HepG2 (cell line): ENCODE measurements around the gene GNPAT. TPM values are rescaled to one million over a fixed set of nuclear protein-coding genes. Genes with fewer than 3 reads are reported as not detected.

ENCODE experiments used
- ESRRA ChIP-seq: sonication (generic); formaldehyde crosslinking; IDR thresholded peaks from 2 replicates; pipeline ENCODE4 v1.5.1; 2020; ENCODE audit warnings: mild to moderate bottlenecking, low read depth, missing genetic modification reagents
- IKZF4 ChIP-seq: sonication (generic); formaldehyde crosslinking; IDR thresholded peaks from 2 replicates; pipeline ENCODE4 v1.5.1; 2020; ENCODE audit warnings: borderline replicate concordance, mild to moderate bottlenecking, low read depth, missing genetic modification reagents; ENCODE audit errors: not compliant biosample characterization
- JDP2 ChIP-seq: sonication (generic); formaldehyde crosslinking; IDR thresholded peaks from 2 replicates; pipeline ENCODE4 v1.8.1; 2022; ENCODE audit warnings: missing genetic modification reagents, borderline replicate concordance
- KDM5B ChIP-seq: sonication (generic); formaldehyde crosslinking; IDR thresholded peaks from 2 replicates; pipeline ENCODE4 v1.4.0; 2020; ENCODE audit warnings: missing genetic modification reagents, mild to moderate bottlenecking, borderline replicate concordance
- KLF15 ChIP-seq: sonication (generic); formaldehyde crosslinking; IDR thresholded peaks from 2 replicates; pipeline ENCODE4 v1.8.1; 2023; ENCODE audit warnings: borderline replicate concordance, mild to moderate bottlenecking, inconsistent platforms, missing genetic modification reagents, mixed read lengths
- KLF6 ChIP-seq: IDR thresholded peaks from 2 replicates; pipeline ENCODE4 v1.8.0; 2016; ENCODE audit warnings: missing biosample characterization, missing genetic modification reagents
- LCORL ChIP-seq, 2 experiments: fragments of 450-650 bp in 1 of 2; sonication (generic) in 1 of 2; formaldehyde crosslinking in 1 of 2; IDR thresholded peaks; 2 replicates each; pipeline versions ENCODE4 v1.5.0 to v1.6.1; 2017 to 2020; ENCODE audit warnings: antibody characterized with exemption in 1 of 2, missing genetic modification reagents in 1 of 2
- NCOA1 ChIP-seq: sonication (generic); formaldehyde crosslinking; IDR thresholded peaks from 2 replicates; pipeline ENCODE4 v1.9.0; 2021; ENCODE audit warnings: missing genetic modification reagents
- RAD21 ChIP-seq: fragments of 450-650 bp; formaldehyde crosslinking; IDR thresholded peaks from 2 replicates; pipeline ENCODE4 v1.5.0; 2020; ENCODE audit warnings: mild to moderate bottlenecking
- RNF219 ChIP-seq: sonication (generic); formaldehyde crosslinking; IDR thresholded peaks from 2 replicates; pipeline ENCODE4 v1.5.0; 2020; ENCODE audit warnings: mild to moderate bottlenecking, missing genetic modification reagents
- RORA ChIP-seq: sonication (generic); formaldehyde crosslinking; IDR thresholded peaks from 2 replicates; pipeline ENCODE4 v1.5.0; 2020; ENCODE audit warnings: mild to moderate bottlenecking, missing genetic modification reagents, moderate library complexity
- SIN3A ChIP-seq: IDR thresholded peaks from 2 replicates; pipeline ENCODE4 v1.6.1; 2011; ENCODE audit warnings: low read depth, mild to moderate bottlenecking, control low read depth, low read length, borderline replicate concordance
- SNRNP70 ChIP-seq: fragments of 200-400 bp; formaldehyde crosslinking; IDR thresholded peaks from 2 replicates; pipeline ENCODE4 v1.6.1; 2017; ENCODE audit warnings: mild to moderate bottlenecking, low read depth, low read length, moderate library complexity
- SRY ChIP-seq: sonication (generic); formaldehyde crosslinking; IDR thresholded peaks from 2 replicates; pipeline ENCODE4 v1.8.0; 2022; ENCODE audit warnings: mild to moderate bottlenecking, missing genetic modification reagents
- TRIM24 ChIP-seq: sonication (generic); formaldehyde crosslinking; IDR thresholded peaks from 2 replicates; pipeline ENCODE4 v1.8.0; 2022; ENCODE audit warnings: mild to moderate bottlenecking, missing genetic modification reagents
- ZFAT ChIP-seq: sonication (generic); formaldehyde crosslinking; conservative IDR thresholded peaks from 2 replicates; pipeline ENCODE4 v1.8.1; 2023; ENCODE audit warnings: missing genetic modification reagents, inconsistent platforms
- ZNF3 ChIP-seq: IDR thresholded peaks from 2 replicates; pipeline ENCODE4 v1.7.0; 2017; ENCODE audit warnings: inconsistent platforms
- ZNF563 ChIP-seq: sonication (generic); formaldehyde crosslinking; IDR thresholded peaks from 2 replicates; pipeline ENCODE4 v1.8.0; 2022; ENCODE audit warnings: mild to moderate bottlenecking, moderate library complexity, missing genetic modification reagents
- ZNF660 ChIP-seq: sonication (generic); formaldehyde crosslinking; IDR thresholded peaks from 2 replicates; pipeline ENCODE4 v1.5.1; 2020; ENCODE audit warnings: mild to moderate bottlenecking, low read depth, missing genetic modification reagents, borderline replicate concordance
- polyA plus RNA-seq, 8 experiments: library from polyadenylated mRNA; depleted of rRNA in 3 of 8; stranded (reverse) in 7 of 8; unstranded in 1 of 8; fragments of >200 nt; fragmentation: Illumina TruSeq in 4 of 8; extraction: Trizol in 4 of 8; gene quantifications; 2 replicates each; pipeline versions ENCODE4 v1.2.1 to v1.2.3, GENCODE V29; 2011 to 2016; ENCODE audit warnings: low read depth in 4 of 8, missing spikeins in 1 of 8, mixed read lengths in 1 of 8; ENCODE audit not compliant: insufficient read depth in 1 of 8
- total RNA-seq, 5 experiments: library from RNA; depleted of rRNA; stranded (reverse); fragments of >200 nt; fragmentation: Illumina TruSeq; extraction: Trizol; gene quantifications; 2 replicates each; pipeline ENCODE4 v1.2.3, GENCODE V29; 2016; ENCODE audit warnings: low read depth in 1 of 5
- TF ChIP-seq, protein P1 (sequence below): sonication (generic); formaldehyde crosslinking; IDR thresholded peaks from 2 replicates; pipeline ENCODE4 v1.5.1; 2020; ENCODE audit warnings: mild to moderate bottlenecking, missing genetic modification reagents, moderate library complexity
- TF ChIP-seq, protein P2 (sequence below): sonication (generic); formaldehyde crosslinking; conservative IDR thresholded peaks from 2 replicates; pipeline ENCODE4 v1.4.0; 2020; ENCODE audit warnings: missing genetic modification reagents

GNPAT gene
- total and polyA plus RNA-seq, 2 of the 13 experiments (the other 11 are each of a cell fraction or from before 2014, with no cell fraction given), result 58.3 to 114 TPM

DNA sequence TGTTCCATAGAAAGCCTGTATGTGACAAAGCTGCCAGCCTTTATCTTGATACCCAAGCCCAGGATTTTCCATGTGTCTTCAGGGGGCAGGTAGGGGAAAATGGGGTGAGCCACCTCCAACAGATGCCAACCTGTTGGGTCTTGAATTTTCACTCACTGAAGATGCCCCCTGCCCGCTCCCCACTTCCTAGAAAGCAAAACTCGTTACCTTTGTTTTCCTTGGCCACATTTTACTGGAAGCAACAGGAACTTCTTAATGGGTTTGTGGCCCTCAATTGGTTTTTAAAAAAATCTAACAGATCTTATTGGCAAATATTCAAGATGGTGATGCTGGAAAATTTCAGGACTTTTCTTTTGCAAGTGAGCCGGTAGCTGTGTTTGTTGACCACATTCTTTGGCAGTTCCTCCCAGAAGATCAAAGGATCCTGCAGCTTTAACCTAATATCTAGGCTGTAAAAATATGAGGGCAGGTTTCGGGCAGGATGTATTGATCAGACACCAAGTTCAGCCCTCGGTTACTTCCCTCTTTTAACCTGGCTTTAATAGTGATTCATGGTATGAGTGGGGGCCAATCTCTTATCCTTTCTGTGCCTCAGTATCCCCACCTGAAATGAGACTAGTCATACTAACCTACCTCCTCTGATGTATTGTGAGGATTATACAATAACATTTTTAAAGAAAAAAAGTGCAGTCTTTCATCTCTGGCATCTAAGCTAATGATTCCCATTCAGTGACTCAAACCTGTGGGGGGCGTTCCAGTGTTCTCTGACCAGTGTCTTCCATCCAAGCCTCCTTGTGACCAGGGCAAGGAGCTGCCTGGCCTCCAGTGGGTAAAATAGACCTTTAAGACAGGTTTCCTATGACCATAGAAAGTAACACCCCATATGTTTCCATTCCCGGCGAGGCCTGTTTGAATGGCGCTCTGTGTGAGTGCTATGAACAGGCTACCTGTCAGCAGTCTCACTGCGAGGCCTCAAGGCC lies 21.3 kb upstream of the GNPAT start (continued):
- TF ChIP-seq ZNF3 (CRISPR knock-in tag), result peak; percentile 57; the same call in 1 of the 2 replicates
- TF ChIP-seq, protein P1, sequence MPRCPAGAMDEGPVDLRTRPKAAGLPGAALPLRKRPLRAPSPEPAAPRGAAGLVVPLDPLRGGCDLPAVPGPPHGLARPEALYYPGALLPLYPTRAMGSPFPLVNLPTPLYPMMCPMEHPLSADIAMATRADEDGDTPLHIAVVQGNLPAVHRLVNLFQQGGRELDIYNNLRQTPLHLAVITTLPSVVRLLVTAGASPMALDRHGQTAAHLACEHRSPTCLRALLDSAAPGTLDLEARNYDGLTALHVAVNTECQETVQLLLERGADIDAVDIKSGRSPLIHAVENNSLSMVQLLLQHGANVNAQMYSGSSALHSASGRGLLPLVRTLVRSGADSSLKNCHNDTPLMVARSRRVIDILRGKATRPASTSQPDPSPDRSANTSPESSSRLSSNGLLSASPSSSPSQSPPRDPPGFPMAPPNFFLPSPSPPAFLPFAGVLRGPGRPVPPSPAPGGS (CRISPR knock-in tag), result no peak
- TF ChIP-seq ZFAT (CRISPR knock-in tag), result no peak
- no peak for TF ChIP-seq KLF15
- no peak for TF ChIP-seq SNRNP70
- TF ChIP-seq RORA, result no peak
- TF ChIP-seq ZNF563 (CRISPR knock-in tag), result no peak
- no peak for TF ChIP-seq RNF219
- TF ChIP-seq, protein P2, sequence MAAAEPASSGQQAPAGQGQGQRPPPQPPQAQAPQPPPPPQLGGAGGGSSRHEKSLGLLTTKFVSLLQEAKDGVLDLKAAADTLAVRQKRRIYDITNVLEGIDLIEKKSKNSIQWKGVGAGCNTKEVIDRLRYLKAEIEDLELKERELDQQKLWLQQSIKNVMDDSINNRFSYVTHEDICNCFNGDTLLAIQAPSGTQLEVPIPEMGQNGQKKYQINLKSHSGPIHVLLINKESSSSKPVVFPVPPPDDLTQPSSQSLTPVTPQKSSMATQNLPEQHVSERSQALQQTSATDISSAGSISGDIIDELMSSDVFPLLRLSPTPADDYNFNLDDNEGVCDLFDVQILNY (CRISPR knock-in tag), result no peak
- TF ChIP-seq ZNF660 (CRISPR knock-in tag), result no peak
- peak; percentile 38; the same call in 1 of the 2 replicates for TF ChIP-seq NCOA1 (CRISPR knock-in tag)
- no peak for TF ChIP-seq ESRRA (CRISPR knock-in tag)
- TF ChIP-seq KDM5B (CRISPR knock-in tag), result no peak
- no peak for TF ChIP-seq KLF6
- TF ChIP-seq IKZF4 (CRISPR knock-in tag), result no peak
- no peak for TF ChIP-seq TRIM24 (CRISPR knock-in tag)
- no peak for TF ChIP-seq RAD21 (CRISPR knock-in tag)
- no peak for TF ChIP-seq SRY (CRISPR knock-in tag)
- no peak for TF ChIP-seq LCORL (IDR thresholded peaks at IDR 0.05)
- TF ChIP-seq LCORL (CRISPR knock-in tag; IDR thresholded peaks at IDR 0.05), result peak; percentile 88
- TF ChIP-seq JDP2 (CRISPR knock-in tag), result no peak
- no peak for TF ChIP-seq SIN3A
